PC-9 (cell line): ENCODE measurements around the gene YAP1. TPM values are rescaled to one million over a fixed set of nuclear protein-coding genes. Genes with fewer than 3 reads are reported as not detected.

ENCODE experiments used
- BruUV-seq: library from RNA; stranded (reverse); fragments of 400-500 nt; replicated peaks from 2 replicates; lab custom pipeline; 2021; lab: Mats Ljungman, UMichigan
- CTCF ChIA-PET: fragments of 300-600 bp; sonication (Branson Sonifier 250); formaldehyde crosslinking; loops from one replicate; lab custom pipeline; 2022; ENCODE audit warnings: antibody characterized with exemption; lab: Charles Lee
- POLR2A ChIA-PET: fragments of 300-600 bp; sonication (Branson Sonifier 250); formaldehyde crosslinking; loops from one replicate; lab custom pipeline; 2022; ENCODE audit warnings: antibody characterized with exemption; ENCODE audit not compliant: unreplicated experiment; lab: Charles Lee
- DNase-seq, 2 experiments: peaks; one replicate each; pipeline versions ENCODE4 v3.0.0 to v3.0.0-alpha.2; 2015 to 2022; ENCODE audit warnings: mixed read lengths in 1 of 2
- H2AFZ ChIP-seq: fragments of 200-600 bp; sonication (generic); 2 replicates; pipeline ENCODE4 v1.8.1; 2017; ENCODE audit warnings: antibody characterized with exemption
- H3F3A ChIP-seq: fragments of 200-600 bp; sonication (generic); 2 replicates; pipeline ENCODE4 v1.8.1; 2017; ENCODE audit warnings: antibody characterized with exemption, mild to moderate bottlenecking, low read depth; ENCODE audit not compliant: insufficient read depth
- H3K27ac ChIP-seq: fragments of 200-600 bp; sonication (generic); 2 replicates; pipeline ENCODE4 v1.6.1; 2016; ENCODE audit warnings: mixed run types
- H3K27me3 ChIP-seq: fragments of 200-600 bp; sonication (generic); 2 replicates; pipeline ENCODE4 v1.6.1; 2016; ENCODE audit warnings: low read depth, mixed run types; ENCODE audit not compliant: insufficient read depth
- H3K36me3 ChIP-seq: fragments of 200-600 bp; sonication (generic); 2 replicates; pipeline ENCODE4 v1.6.1; 2016; ENCODE audit warnings: low read depth, mixed run types
- H3K4me1 ChIP-seq: fragments of 200-600 bp; sonication (generic); replicated peaks from 2 replicates; pipeline ENCODE4 v1.6.1; 2016; ENCODE audit warnings: mixed run types; ENCODE audit not compliant: insufficient read depth
- H3K4me2 ChIP-seq: fragments of 200-600 bp; sonication (generic); 2 replicates; pipeline ENCODE4 v1.6.1; 2017; ENCODE audit warnings: mixed run types
- H3K4me3 ChIP-seq: fragments of 200-600 bp; sonication (generic); 2 replicates; pipeline ENCODE4 v1.6.1; 2016; ENCODE audit warnings: mixed run types
- H3K79me2 ChIP-seq: fragments of 200-600 bp; sonication (generic); 2 replicates; pipeline ENCODE4 v1.6.1; 2017; ENCODE audit warnings: low read depth, mixed run types
- H3K9me2 ChIP-seq: fragments of 200-600 bp; sonication (generic); 2 replicates; pipeline ENCODE4 v1.8.1; 2017; ENCODE audit warnings: mild to moderate bottlenecking; ENCODE audit not compliant: insufficient read depth
- H3K9me3 ChIP-seq: fragments of 200-600 bp; sonication (generic); 2 replicates; pipeline ENCODE4 v1.8.1; 2016; ENCODE audit warnings: low read depth; ENCODE audit not compliant: insufficient read depth
- H4K20me1 ChIP-seq: fragments of 200-600 bp; sonication (generic); 2 replicates; pipeline ENCODE4 v1.8.1; 2017; ENCODE audit not compliant: insufficient read depth
- EZH2 ChIP-seq: fragments of 200-600 bp; sonication (generic); IDR thresholded peaks from 2 replicates; pipeline ENCODE4 v1.8.0; 2017; ENCODE audit warnings: antibody characterized with exemption, low read depth
- intact Hi-C: fragments of 100-400 bp; cut with micrococcal nuclease; formaldehyde crosslinking; loops from one replicate; pipeline ENCODE4 v1.10.0; 2022; ENCODE audit not compliant: unreplicated experiment
- total RNA-seq: library from RNA; stranded (reverse); gene quantifications from 2 replicates; pipeline ENCODE4 v1.2.3, GENCODE V29; 2021
- TF ChIP-seq, protein P1 (sequence below): fragments of 200-600 bp; sonication (generic); conservative IDR thresholded peaks from 2 replicates; pipeline ENCODE4 v1.6.1; 2017; ENCODE audit warnings: mixed run types, antibody characterized with exemption, mild to moderate bottlenecking, moderate library complexity

The YAP1 gene
- total RNA-seq, 1 experiment from 2014 or later = 111 TPM

DNA sequence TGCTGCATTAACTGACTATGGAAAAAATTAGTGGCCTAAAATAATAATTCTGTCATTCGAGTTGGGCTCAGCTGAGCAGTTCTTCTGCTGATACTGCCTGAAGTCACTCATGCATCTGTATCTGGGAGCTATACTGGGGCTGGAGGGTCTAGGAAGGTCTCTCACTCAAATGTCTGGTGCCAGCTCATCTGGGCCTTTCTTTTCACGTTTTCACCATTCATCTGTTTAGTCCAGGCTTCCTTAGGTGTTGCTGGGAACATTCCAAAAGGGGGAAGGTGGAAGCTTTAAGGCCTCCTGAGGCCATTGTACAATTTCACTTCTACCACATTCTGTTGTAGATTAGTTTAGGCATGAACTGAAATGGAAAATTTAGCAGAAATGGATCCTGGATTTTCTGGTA lies 28.0 kb downstream of the YAP1 start:
- CTCF ChIA-PET = no interaction called here

DNA sequence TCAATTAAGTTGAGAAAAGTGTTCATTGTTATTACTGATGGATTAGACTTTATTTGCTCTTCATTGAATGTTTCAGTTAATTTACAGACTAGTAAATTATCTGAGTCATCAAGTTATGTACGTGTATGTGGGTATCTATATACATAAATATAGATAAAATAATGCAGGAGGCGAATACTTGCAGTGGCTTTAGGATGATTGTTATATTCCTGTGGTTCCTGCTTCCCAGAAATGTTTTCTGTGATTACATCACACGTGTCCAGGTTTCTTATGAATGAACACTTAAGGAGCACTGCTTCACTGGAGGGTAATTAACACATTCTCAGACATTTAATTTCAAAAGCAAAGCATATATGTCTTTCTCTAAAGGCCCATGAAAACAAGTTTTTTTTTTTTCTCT lies 28.4 kb downstream of the YAP1 start:
- H3K4me3 ChIP-seq = peak overlapping the region; percentile 32; the same call in 1 of the 2 replicates
- no peak overlapping the region for H2AFZ ChIP-seq
- H3K9me3 ChIP-seq = no peaks in the 10 kb centered on the region
- ChIA-PET CTCF (no interaction called here), POLR2A (interaction anchor here (0.5 to 0.6 kb wide), 2 partner anchors 153 to 224 kb away, joined by 3 to 8 read pairs; partner anchors contain the start of gene CEP126)
- peaks cover 44% of the 10 kb centered on the region for H3F3A ChIP-seq
- BruUV-seq = no TSS peak
- no peaks in the 10 kb centered on the region for H3K27me3 ChIP-seq
- peak in 1 of 2 experiments; percentile 73 for DNase-seq
- intact Hi-C loops = no loop called here
- no peak for TF ChIP-seq EZH2
- TF ChIP-seq, protein P1, sequence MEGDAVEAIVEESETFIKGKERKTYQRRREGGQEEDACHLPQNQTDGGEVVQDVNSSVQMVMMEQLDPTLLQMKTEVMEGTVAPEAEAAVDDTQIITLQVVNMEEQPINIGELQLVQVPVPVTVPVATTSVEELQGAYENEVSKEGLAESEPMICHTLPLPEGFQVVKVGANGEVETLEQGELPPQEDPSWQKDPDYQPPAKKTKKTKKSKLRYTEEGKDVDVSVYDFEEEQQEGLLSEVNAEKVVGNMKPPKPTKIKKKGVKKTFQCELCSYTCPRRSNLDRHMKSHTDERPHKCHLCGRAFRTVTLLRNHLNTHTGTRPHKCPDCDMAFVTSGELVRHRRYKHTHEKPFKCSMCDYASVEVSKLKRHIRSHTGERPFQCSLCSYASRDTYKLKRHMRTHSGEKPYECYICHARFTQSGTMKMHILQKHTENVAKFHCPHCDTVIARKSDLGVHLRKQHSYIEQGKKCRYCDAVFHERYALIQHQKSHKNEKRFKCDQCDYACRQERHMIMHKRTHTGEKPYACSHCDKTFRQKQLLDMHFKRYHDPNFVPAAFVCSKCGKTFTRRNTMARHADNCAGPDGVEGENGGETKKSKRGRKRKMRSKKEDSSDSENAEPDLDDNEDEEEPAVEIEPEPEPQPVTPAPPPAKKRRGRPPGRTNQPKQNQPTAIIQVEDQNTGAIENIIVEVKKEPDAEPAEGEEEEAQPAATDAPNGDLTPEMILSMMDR = no peak
- peaks cover 16% of the 10 kb centered on the region for H3K36me3 ChIP-seq
- peaks cover 43% of the 10 kb centered on the region for H3K4me1 ChIP-seq
- no peaks in the 10 kb centered on the region for H4K20me1 ChIP-seq
- no peaks in the 10 kb centered on the region for H3K9me2 ChIP-seq
- H3K4me2 ChIP-seq = peak overlapping the region; percentile 65
- peak overlapping the region; percentile 94 for H3K27ac ChIP-seq
- peaks cover 97% of the 10 kb centered on the region for H3K79me2 ChIP-seq

More for the DNA sequence above, 28.0 kb downstream of the YAP1 start:
- peak in 1 of 2 experiments; percentile 43 for DNase-seq
- Histone ChIP-seq H3K4me1 (peaks cover 42% of the 10 kb centered on the region), H4K20me1 (0 out of 2 replicates have a peak, but pooled peaks cover 4% of the 10 kb centered on the region), H3F3A (peaks cover 44% of the 10 kb centered on the region), H3K9me2 (no peaks in the 10 kb centered on the region), H3K4me2 (peak overlapping the region; percentile 65), H2AFZ (no peak overlapping the region), H3K4me3 (peak overlapping the region; percentile 32; the same call in 1 of the 2 replicates), H3K9me3 (no peaks in the 10 kb centered on the region), H3K79me2 (peaks cover 97% of the 10 kb centered on the region), H3K36me3 (peaks cover 13% of the 10 kb centered on the region), H3K27me3 (no peaks in the 10 kb centered on the region), H3K27ac (peak overlapping the region; percentile 94)
- POLR2A ChIA-PET = interaction anchor here (0.5 to 0.6 kb wide), 2 partner anchors 49 to 152 kb away, joined by 3 to 8 read pairs; no protein-coding TSS in a partner anchor
- TF ChIP-seq, protein P1 = no peak
- TF ChIP-seq EZH2 = no peak
- BruUV-seq = no TSS peak
- intact Hi-C loops = no loop called here

DNA sequence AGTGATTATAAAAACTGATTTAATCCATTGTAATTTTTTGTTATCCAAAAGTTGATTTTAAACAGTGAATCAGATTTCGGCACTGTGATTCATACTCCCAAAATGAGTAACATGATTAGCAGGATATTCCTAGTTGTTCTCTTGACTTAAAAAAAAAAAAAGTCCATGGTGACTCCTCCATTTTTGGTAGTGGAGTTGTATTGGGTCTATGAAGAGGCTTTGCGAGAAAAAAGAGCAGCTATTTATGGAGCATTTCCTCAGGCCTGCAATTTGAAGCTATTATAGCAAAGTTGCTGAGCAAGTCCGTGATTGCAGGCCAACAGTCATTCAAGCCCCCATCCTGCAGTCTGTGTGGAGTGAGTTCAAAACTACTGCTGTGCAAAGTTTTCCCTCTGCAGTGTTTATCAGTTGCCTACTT lies 28.8 kb downstream of the YAP1 start:
- no TSS peak for BruUV-seq
- H3K27me3 ChIP-seq = no peaks in the 10 kb centered on the region
- no peaks in the 10 kb centered on the region for H4K20me1 ChIP-seq
- TF ChIP-seq, protein P1 = no peak
- TF ChIP-seq EZH2 = no peak
- POLR2A ChIA-PET = interaction anchor here (0.6 kb wide), 1 partner anchor 224 kb away, joined by 3 read pairs; the partner anchor contains the start of gene CEP126
- H3K27ac ChIP-seq = peak overlapping the region; percentile 94
- peaks cover 47% of the 10 kb centered on the region for H3K4me1 ChIP-seq
- peak overlapping the region; percentile 32; the same call in 1 of the 2 replicates for H3K4me3 ChIP-seq
- intact Hi-C loops = no loop called here
- H3K79me2 ChIP-seq = peaks cover 97% of the 10 kb centered on the region
- no peaks in the 10 kb centered on the region for H3K9me3 ChIP-seq
- no peak overlapping the region for H2AFZ ChIP-seq
- H3F3A ChIP-seq = peaks cover 44% of the 10 kb centered on the region
- no peaks in the 10 kb centered on the region for H3K9me2 ChIP-seq
- CTCF ChIA-PET = interaction anchor here (0.7 kb wide), 1 partner anchor 87 kb away, joined by 3 read pairs; no protein-coding TSS in a partner anchor
- H3K4me2 ChIP-seq = peak overlapping the region; percentile 65
- peak; percentile 14 to 86 for DNase-seq
- peaks cover 16% of the 10 kb centered on the region for H3K36me3 ChIP-seq
